Activated CD8-positive, alpha-beta memory T cell treated with anti-CD3 and anti-CD28 coated beads for 48 hours (primary cell): ENCODE results near the gene NRTN.
A peak's percentile ranks its signal among the peaks of the same experiment; 100 is the strongest.

Source experiments
- DNase-seq, 3 experiments: peaks; one replicate each; pipeline ENCODE4 v3.0.0-alpha.2; 2020; ENCODE audit warnings: low read depth in 2 of 3, low spot score in 2 of 3

Gene NRTN

DNA sequence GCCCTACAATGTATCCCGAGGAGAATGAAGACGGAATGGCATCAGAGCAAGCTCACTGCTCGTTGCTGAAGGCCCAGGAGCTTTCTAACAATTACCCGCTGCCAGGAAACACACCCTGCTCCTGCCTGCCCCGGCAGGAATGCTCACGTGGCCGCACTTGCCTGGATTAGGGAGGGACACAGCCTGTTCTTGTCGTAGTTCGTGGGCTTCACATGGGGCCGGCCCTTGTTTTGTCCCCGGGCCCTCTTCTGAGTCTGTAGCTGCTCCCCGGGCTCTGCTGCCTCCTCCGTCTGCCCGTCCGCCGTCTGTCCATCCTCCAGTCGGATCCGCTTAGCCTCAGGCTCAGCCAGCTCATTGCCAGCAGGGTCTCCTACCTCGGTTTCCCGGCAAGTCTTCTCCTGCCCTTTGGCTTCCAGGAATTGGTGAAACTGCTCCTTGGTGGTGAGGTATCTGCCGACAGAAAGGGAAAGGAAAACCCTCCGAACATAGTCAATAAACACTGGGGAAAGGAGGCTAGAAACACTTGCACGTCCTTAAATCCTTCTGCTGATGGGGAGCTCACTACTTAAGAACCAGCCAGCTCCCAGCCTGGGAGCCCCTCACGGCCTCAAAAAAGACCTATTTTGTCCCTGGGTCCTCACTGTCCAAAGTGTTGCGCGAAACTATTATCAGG, 14.8 kb upstream of the NRTN start:
- DNase-seq = no peak

- DNase-seq = peak; percentile 89 to 98 (median 95)
These were observed 14.0 kb upstream of the NRTN start, which contains the start of gene DUS3L for GRCh38 chr19:5790559-5791520. DUS3L (minus strand) TSS chr19:5791163; CDS start chr19:5791141, 22 bp downstream.

GRCh38 chr19:5792224-5792623, 12.6 kb upstream of the NRTN start:
- DNase-seq = no peak

DNA sequence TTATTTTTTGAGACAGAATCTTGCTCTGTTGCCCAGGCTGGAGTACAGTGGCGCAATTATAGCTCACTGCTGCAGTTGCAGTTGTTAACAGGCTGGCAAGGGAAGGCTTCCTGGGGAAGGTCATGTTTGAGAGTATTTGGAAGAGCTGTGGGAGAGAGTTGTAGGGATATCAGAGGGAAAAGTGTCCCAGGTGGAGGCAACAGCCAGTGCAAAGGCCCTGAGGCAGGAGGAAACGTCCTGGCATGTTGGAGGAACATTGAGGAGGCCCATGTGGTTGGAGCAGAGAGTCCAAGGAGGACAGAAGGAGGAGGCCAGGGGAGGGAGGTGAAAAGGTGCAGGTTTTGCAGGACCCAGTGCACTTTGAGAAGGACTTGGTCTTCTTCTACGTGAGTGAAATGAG, 11.7 kb upstream of the NRTN start:
- DNase-seq = no peak

- DNase-seq = no peak
These were observed 9.4 kb upstream of the NRTN start for GRCh38 chr19:5795382-5795919.

DNA sequence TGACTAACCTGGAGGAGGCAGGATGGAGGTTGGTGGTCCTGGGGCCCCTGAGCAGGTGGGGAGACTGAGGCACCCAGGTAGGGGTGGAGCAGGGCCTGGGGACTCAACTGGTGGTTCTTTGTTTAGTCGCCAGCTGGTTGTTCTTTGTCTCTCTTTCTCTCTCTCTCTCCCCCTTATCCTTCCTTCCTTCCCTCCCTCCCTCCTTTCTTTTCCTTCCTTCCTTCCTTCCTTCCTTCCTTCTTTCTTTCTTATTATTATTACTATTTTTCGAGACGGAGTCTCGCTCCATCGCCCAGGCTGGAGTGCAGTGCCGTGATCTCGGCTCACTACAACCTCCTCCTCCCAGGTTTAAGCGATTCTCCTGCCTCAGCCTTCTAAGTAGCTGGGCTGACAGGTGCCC, 6.6 kb upstream of the NRTN start:
- DNase-seq = no peak

- no peak for DNase-seq
These were observed 5.3 kb upstream of the NRTN start for GRCh38 chr19:5799247-5800241.

DNA sequence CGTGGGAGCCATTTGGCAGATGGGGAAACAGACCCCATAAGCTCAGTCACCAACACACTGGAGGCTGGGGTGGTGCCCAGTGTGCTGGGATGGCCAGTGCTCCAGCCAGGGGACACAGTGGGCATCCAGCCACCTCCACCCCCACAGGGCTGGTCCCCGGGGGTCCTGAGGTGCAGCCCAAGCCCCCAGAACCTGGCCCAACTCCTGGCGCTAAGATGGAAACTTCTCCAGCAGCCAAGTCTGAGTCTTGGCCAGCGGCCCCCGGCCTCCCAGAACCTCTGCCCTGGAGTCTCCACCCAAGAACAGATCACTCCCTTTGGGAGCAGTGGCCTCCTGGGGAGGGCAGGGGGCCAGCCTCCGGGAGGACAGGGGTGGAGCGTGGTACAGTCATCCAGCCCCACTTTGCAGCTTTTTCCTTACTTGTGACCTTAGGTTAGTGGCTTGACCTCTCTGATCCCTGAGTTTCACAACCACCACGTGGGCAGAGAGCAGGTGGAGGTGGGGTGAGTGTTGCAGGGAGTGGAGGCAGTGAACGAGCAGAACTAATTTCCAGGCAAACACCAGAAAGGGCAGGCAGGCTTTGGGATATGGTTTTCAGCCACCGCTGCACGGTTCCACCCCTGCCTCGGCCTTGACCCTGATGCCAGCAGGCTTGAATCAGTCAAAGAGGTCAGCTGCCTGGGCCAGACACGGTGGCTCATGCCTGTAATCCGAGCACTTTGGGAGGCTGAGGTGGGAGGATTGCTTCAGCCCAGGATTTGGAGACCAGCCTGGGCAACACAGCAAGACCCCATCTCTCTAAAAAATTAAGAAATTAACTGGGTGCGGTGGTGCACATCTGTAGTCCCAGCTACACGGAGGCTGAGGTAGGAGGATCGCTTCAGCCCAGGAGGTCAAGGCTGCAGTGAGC, 4.3 kb upstream of the NRTN start:
- DNase-seq = no peak

DNA sequence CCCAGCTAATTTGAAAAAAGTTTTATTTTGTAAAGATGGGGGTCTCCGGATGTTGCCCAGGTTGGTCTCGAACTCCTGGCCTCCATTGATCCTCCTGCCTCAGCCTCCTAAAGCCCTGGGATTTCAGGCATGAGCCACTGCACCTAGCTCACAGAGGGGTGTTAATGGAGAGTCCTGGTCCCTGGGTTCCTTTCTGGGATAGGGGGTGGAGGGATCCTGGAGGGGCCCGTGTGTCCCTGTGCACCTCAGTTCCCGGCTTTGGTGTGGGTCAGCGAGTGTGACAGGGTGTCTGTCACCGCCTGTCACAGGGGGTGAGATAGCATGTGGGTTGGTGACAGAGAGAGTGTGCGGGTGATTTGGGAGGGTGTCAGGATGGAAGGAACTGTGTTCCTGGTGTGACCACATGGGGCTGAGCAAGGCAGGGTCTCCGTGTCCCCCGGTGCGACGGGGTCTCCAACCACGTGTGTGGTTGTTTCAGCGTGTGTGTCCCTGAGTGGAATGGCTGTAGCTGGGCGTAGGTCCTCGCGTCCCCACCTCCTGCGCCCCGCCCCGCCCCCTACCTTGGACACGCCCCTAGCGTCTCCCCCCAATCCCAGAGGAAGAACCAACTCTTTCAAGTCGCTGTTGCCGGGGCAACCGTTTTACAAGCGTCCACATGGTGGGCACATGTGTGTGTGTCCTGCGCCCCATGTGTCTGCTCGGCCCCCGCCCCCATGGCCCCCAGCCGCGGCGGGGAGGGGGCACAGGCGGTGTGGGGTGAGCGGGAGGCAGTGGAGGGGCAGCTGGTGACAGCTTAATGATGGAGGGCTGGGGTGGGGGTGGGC, 2.9 kb upstream of the NRTN start:
- no peak for DNase-seq

DNA sequence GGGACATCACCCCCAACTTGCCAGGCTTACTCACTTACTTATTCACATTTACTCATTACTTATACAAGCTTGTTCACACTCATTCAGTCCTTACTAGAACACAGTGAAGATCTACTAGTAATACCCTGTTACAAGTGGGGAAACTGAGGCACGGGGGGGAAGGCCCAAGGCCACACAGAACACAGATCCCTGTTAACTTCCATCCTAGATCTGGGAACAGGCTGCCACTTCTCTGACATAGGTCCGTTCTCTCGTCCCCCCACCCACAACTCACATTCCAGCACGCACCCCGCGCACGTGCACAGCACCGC, 1.5 kb upstream of the NRTN start:
- no peak for DNase-seq

GRCh38 chr19:5803752-5804515, 933 bp upstream of the NRTN start:
- peak; percentile 92 to 96 (median 95) for DNase-seq

- DNase-seq = no peak
These were observed 730 bp downstream of the NRTN start for GRCh38 chr19:5805462-5806132.

GRCh38 chr19:5806133-5806489, 1.2 kb downstream of the NRTN start:
- DNase-seq = no peak

DNA sequence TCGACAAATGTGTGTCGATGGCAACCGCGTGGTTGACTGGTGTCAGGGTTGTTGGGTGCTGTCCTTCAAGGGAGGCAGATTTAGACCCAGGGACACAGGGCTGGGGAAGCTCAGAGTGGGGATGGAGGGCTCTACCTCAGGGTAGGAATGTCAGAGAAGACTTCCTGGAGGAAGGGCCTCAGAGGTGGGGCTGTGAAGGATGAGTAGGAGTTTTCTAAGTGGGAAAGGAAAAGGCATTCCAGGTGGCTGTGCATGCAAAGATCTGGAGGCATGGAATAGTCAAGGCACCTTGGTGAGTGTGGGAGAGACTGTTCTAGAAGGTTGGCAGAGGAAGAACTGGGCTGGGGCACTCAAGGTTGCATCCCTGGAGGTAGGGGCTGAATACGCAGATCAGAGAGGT, 2.0 kb downstream of the NRTN start:
- DNase-seq = no peak

- no peak for DNase-seq
These were observed 3.4 kb downstream of the NRTN start for GRCh38 chr19:5808120-5808816.

GRCh38 chr19:5809053-5809452, 4.2 kb downstream of the NRTN start:
- no peak for DNase-seq

DNA sequence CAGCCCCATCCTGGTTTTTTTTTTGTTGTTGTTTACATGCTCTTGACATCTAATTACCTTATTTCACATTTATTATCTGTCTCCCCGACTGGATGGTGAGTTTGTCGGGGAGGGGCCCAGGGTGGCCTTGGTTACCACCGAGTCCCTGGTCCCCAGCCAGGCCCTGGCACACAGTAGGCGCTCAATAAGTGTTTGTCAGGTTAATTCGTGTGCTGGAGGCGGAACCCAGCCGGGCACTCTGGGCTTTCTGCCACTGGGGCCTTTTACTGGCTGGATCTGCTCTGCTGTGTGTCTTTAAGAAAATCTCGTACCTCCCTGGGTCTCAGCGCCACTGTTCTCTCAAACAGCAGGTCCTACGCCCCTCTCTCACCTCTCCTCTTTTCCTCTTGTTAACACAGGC, 4.6 kb downstream of the NRTN start:
- no peak for DNase-seq
